Caco-2 (cell line): ENCODE measurements around the gene EYA3. TPM values are rescaled to one million over a fixed set of nuclear protein-coding genes. Genes with fewer than 3 reads are reported as not detected.

Experiments used
- BruUV-seq: library from RNA; stranded (reverse); fragments of 400-500 nt; replicated peaks from 2 replicates; lab custom pipeline; 2021; lab: Mats Ljungman, UMichigan
- CTCF ChIA-PET: fragments of 300-600 bp; sonication (Branson Sonifier 250); formaldehyde crosslinking; loops from one replicate; lab custom pipeline; 2022; ENCODE audit warnings: antibody characterized with exemption; lab: Charles Lee
- POLR2A ChIA-PET: fragments of 300-600 bp; sonication (Branson Sonifier 250); formaldehyde crosslinking; loops from one replicate; lab custom pipeline; 2022; ENCODE audit warnings: antibody characterized with exemption; lab: Charles Lee
- DNase-seq, 2 experiments: peaks; one replicate each; pipeline versions ENCODE4 v3.0.0 to v3.0.0-alpha.2; 2020 to 2022
- H3K27me3 ChIP-seq: replicated peaks from 2 replicates; pipeline ENCODE4 v1.6.0; 2011; ENCODE audit warnings: low read length; ENCODE audit not compliant: control insufficient read depth, insufficient read depth
- H3K36me3 ChIP-seq: 2 replicates; pipeline ENCODE4 v1.5.1; 2011; ENCODE audit warnings: low read length; ENCODE audit not compliant: control insufficient read depth, insufficient read depth
- H3K4me1 ChIP-seq: fragments of 250-450 bp; sonication (Bioruptor Pico); 2 replicates; pipeline ENCODE4 v1.5.1; 2020; ENCODE audit warnings: mild to moderate bottlenecking
- H3K4me3 ChIP-seq: 2 replicates; pipeline ENCODE4 v1.5.1; 2011; ENCODE audit warnings: low read depth, mild to moderate bottlenecking, control low read depth, low read length
- H3K9me3 ChIP-seq: fragments of 250-450 bp; sonication (Bioruptor Pico); 2 replicates; pipeline ENCODE4 v1.5.1; 2020; ENCODE audit warnings: mild to moderate bottlenecking, moderate library complexity
- H3K27ac Mint-ChIP-seq: one replicate; pipeline ENCODE4 v1.8.0; 2022; ENCODE audit warnings: mixed read lengths; ENCODE audit not compliant: unreplicated experiment
- H3K27me3 Mint-ChIP-seq: one replicate; pipeline ENCODE4 v1.8.0; 2022; ENCODE audit warnings: mixed read lengths; ENCODE audit not compliant: insufficient read depth, unreplicated experiment
- H3K36me3 Mint-ChIP-seq: one replicate; pipeline ENCODE4 v1.8.0; 2022; ENCODE audit warnings: mild to moderate bottlenecking, mixed read lengths; ENCODE audit not compliant: insufficient read depth, unreplicated experiment
- H3K4me1 Mint-ChIP-seq: one replicate; pipeline ENCODE4 v1.8.0; 2022; ENCODE audit warnings: low read depth, mixed read lengths; ENCODE audit not compliant: unreplicated experiment
- H3K4me3 Mint-ChIP-seq: one replicate; pipeline ENCODE4 v1.8.0; 2022; ENCODE audit warnings: mild to moderate bottlenecking, moderate library complexity, mixed read lengths; ENCODE audit not compliant: unreplicated experiment
- H3K9me3 Mint-ChIP-seq: one replicate; pipeline ENCODE4 v1.8.0; 2022; ENCODE audit warnings: mixed read lengths; ENCODE audit not compliant: unreplicated experiment
- intact Hi-C: fragments of 100-400 bp; cut with micrococcal nuclease; formaldehyde crosslinking; loops from one replicate; pipeline ENCODE4 v1.10.0; 2022; ENCODE audit not compliant: unreplicated experiment
- total RNA-seq: library from RNA; stranded (reverse); gene quantifications from 2 replicates; pipeline ENCODE4 v1.2.3, GENCODE V29; 2022
- TF ChIP-seq, protein P1 (sequence below), 2 experiments: fragments of 200-600 bp in 1 of 2; IDR thresholded peaks; 1 replicate in 1 of 2; 2 replicates in 1 of 2; pipeline versions ENCODE4 v1.5.1 to v1.8.0; 2011 to 2022; ENCODE audit warnings: antibody characterized with exemption in 1 of 2, control low read depth in 1 of 2, inconsistent platforms in 1 of 2, low read depth in 1 of 2, low read length in 1 of 2, mild to moderate bottlenecking in 1 of 2, moderate library complexity in 1 of 2; ENCODE audit not compliant: insufficient read depth in 1 of 2, severe bottlenecking in 1 of 2, unreplicated experiment in 1 of 2

The EYA3 gene
- total RNA-seq, 1 experiment from 2014 or later: 9.9 TPM

DNA sequence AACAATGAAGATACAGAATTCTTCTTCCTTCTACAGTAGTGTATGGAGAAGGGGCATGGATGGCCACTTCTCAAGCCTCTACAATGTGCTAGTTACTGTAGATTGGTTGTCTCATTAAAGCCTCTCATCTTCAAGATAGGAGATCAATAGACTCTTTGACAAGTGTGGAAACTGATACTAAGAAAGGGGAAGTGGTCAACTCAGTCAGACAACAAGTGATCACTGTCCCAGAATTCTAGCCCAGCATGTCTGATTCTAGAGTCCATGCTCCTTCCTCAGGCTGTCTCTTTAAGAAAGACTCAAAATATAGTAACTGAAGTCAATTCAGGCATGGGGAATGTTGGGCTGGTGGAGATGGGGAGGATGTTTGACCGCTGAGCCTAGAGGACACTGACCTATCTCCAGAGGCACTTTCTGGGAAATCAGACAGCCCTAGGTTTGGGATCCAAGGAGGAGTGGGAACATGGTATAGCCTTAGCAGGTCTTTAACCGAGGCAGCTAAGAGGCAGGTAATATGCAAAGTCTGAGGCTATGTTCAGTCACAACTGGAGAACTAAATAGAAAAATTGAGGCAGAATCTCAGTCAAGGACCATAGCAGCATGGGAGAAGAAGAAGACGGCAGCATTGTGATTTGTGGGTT is 39.3 kb upstream of the EYA3 start:
- TF ChIP-seq, protein P1, sequence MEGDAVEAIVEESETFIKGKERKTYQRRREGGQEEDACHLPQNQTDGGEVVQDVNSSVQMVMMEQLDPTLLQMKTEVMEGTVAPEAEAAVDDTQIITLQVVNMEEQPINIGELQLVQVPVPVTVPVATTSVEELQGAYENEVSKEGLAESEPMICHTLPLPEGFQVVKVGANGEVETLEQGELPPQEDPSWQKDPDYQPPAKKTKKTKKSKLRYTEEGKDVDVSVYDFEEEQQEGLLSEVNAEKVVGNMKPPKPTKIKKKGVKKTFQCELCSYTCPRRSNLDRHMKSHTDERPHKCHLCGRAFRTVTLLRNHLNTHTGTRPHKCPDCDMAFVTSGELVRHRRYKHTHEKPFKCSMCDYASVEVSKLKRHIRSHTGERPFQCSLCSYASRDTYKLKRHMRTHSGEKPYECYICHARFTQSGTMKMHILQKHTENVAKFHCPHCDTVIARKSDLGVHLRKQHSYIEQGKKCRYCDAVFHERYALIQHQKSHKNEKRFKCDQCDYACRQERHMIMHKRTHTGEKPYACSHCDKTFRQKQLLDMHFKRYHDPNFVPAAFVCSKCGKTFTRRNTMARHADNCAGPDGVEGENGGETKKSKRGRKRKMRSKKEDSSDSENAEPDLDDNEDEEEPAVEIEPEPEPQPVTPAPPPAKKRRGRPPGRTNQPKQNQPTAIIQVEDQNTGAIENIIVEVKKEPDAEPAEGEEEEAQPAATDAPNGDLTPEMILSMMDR (IDR thresholded peaks at IDR 0.05; ENCODE audit: insufficient read depth in 1 of 2, low read depth in 1 of 2, low read length in 1 of 2, severe bottlenecking in 1 of 2, unreplicated experiment in 1 of 2): no peak

DNA sequence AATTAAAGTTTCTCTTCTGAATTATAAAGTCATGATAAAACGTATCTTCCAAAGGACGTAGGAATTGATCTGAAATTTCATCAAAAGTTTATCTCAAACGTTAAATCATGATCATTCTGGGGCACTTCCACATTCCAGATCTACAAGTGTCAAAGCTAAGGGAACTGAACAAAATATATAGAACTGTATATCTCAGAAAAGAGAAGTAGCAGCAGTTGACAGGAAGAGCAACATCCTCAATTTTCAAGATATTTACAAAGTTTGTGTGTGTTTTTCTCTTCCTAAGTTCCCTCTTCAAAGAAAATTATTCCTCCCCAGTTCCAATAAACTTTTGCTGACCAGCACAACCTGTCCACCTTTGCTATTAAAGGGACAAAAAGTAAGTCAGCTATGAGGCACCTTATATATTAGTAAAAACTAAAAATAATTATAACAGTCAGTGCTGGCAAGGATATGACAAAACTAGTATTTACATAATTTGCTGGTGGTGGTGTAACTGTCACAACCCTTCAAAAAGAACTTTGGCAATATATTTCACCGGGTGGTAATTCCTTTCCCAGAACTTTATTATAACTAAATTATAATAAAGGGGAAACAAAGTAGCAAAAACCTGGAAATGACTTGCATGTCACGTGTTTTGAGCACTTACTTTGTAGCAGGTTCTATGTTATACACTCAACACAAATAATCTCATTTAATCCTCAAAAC is 38.5 kb upstream of the EYA3 start:
- no TSS peak for BruUV-seq
- H3K4me1 ChIP-seq: no peaks in the 10 kb centered on the region

More for the DNA sequence above, 39.3 kb upstream of the EYA3 start:
- Mint-ChIP-seq H3K4me3 (no peak overlapping the region), H3K9me3 (no peaks in the 10 kb centered on the region), H3K4me1 (no peaks in the 10 kb centered on the region), H3K27ac (no peak overlapping the region), H3K27me3 (no peaks in the 10 kb centered on the region), H3K36me3 (no peaks in the 10 kb centered on the region)
- no peaks in the 10 kb centered on the region for H3K9me3 ChIP-seq
- POLR2A ChIA-PET: no interaction called here
- no peaks in the 10 kb centered on the region for H3K27me3 ChIP-seq
- no TSS peak for BruUV-seq
- H3K36me3 ChIP-seq: no peaks in the 10 kb centered on the region
- intact Hi-C loops: no loop called here
- CTCF ChIA-PET: no interaction called here
- H3K4me3 ChIP-seq: no peak overlapping the region
- H3K4me1 ChIP-seq: no peaks in the 10 kb centered on the region
- DNase-seq: no peak

DNA sequence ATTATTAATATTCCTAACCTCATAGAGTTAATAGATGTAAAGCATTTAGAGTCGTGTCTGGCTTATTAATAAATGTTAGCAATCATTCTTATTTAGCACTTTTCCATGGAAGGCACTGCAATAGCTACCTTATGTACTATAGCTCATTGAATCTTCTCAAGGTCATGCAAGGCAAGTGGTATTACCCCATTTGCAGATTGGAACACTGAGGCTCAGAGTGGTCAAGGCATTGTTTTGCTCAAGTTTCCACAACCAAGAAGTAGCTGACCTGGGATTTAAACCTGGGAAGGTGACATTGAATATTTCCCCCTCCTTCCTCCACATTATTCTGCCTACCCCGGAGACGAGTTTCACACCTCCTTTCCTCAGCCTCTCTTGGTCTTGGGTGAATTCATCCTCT is 37.8 kb upstream of the EYA3 start:
- no peak for DNase-seq
- H3K36me3 Mint-ChIP-seq: no peaks in the 10 kb centered on the region
- H3K27me3 Mint-ChIP-seq: no peaks in the 10 kb centered on the region
- Histone ChIP-seq H3K4me3 (no peak overlapping the region), H3K9me3 (no peaks in the 10 kb centered on the region), H3K4me1 (no peaks in the 10 kb centered on the region), H3K36me3 (no peaks in the 10 kb centered on the region), H3K27me3 (no peaks in the 10 kb centered on the region)
- TF ChIP-seq, protein P1 (IDR thresholded peaks at IDR 0.05; ENCODE audit: insufficient read depth in 1 of 2, low read depth in 1 of 2, low read length in 1 of 2, severe bottlenecking in 1 of 2, unreplicated experiment in 1 of 2): no peak
- no peak overlapping the region for H3K27ac Mint-ChIP-seq
- BruUV-seq: no TSS peak
- no peak overlapping the region for H3K4me3 Mint-ChIP-seq
- ChIA-PET POLR2A (no interaction called here), CTCF (no interaction called here)
- no peaks in the 10 kb centered on the region for H3K4me1 Mint-ChIP-seq
- intact Hi-C loops: no loop called here
- no peaks in the 10 kb centered on the region for H3K9me3 Mint-ChIP-seq

More for the DNA sequence above, 38.5 kb upstream of the EYA3 start:
- Histone ChIP-seq H3K27me3 (no peaks in the 10 kb centered on the region), H3K36me3 (no peaks in the 10 kb centered on the region), H3K4me3 (no peak overlapping the region), H3K9me3 (no peaks in the 10 kb centered on the region)
- no peak for DNase-seq
- intact Hi-C loops: no loop called here
- CTCF ChIA-PET: no interaction called here
- no peak overlapping the region for H3K4me3 Mint-ChIP-seq
- H3K36me3 Mint-ChIP-seq: no peaks in the 10 kb centered on the region
- H3K27me3 Mint-ChIP-seq: no peaks in the 10 kb centered on the region
- no peak overlapping the region for H3K27ac Mint-ChIP-seq
- H3K9me3 Mint-ChIP-seq: no peaks in the 10 kb centered on the region
- no peaks in the 10 kb centered on the region for H3K4me1 Mint-ChIP-seq
- TF ChIP-seq, protein P1 (IDR thresholded peaks at IDR 0.05; ENCODE audit: insufficient read depth in 1 of 2, low read depth in 1 of 2, low read length in 1 of 2, severe bottlenecking in 1 of 2, unreplicated experiment in 1 of 2): no peak
- POLR2A ChIA-PET: no interaction called here
